ENCODE measurements around the gene POLR2H. TPM values are rescaled to one million over a fixed set of nuclear protein-coding genes. Genes with fewer than 3 reads are reported as not detected.

The POLR2H gene
- total and polyA plus RNA-seq, 2 donors (not counting 1 experiment from before 2014, with no cell fraction given): 60.4 to 106 TPM

DNA sequence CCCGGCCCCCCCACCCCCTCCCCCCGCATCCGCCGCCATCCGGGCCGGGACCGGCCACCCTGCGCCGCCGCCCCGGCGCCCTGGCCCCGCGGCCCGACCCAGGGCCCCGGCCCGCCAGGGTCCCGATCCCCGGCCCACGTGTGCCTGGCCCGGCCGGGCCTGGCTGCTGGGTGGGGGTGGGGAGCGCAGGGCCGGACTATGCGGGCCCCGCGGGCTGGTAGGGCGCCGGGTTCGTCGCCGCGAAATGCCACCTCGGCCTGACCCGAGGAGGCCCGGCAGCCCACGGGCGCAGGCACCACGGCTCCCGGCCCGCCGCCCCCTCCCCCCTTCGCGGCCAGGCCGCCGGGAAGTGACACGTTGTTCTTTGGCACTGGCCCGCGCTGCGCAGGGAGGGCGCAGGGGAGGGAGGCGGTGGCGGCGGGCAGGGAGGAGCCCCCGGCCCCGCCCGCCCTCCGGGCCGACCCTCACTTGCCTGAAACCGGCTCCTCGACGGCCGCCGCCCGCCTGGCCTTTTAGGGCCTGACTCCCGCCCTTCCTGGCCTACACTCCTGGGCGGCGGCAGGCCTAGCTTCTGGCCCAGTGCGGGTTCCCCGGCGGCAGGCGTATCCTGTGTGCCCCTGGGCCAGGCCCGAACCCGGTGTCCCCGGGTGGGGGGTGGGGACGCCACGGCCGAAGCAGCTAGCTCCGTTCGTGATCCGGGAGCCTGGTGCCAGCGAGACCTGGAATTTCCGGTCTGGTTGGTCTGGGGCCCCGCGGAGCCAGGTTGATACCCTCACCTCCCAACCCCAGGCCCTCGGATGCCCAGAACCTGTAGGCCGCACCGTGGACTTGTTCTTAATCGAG, 46.6 kb upstream of the POLR2H start:
- no peak for TF ChIP-seq EZH2 (IDR thresholded peaks at IDR 0.05; ENCODE audit: borderline replicate concordance, insufficient read depth, low read depth, low read length, poor library complexity, severe bottlenecking)
- no peak for TF ChIP-seq CTCF (IDR thresholded peaks at IDR 0.05)
- H3K4me1 Mint-ChIP-seq: peaks cover 31% of the 10 kb centered on the region
- Histone ChIP-seq H2AFZ (ENCODE audit: insufficient read depth, low read depth, low read length, poor library complexity, severe bottlenecking) (peak overlapping the region; percentile 32), H3K4me3 (ENCODE audit: control extremely low read depth in 1 of 5, extremely low read depth in 1 of 5, insufficient read depth in 1 of 5, low read depth in 2 of 5, low read length in 4 of 5) (peak overlapping the region in 4 of 5 experiments; percentile 43 to 66 (median 60)), H4K20me1 (ENCODE audit: control insufficient read depth, insufficient read depth, low read length, poor library complexity, severe bottlenecking) (peaks cover 46% of the 10 kb centered on the region), H3K4me1 (ENCODE audit: control insufficient read depth in 2 of 2, insufficient read depth in 2 of 2, low read length in 2 of 2) (peaks cover 13 to 23% of the 10 kb centered on the region in 2 donors), H3K36me3 (replicated peaks in 1 of 2; ENCODE audit: control extremely low read depth in 1 of 2, control insufficient read depth in 1 of 2, extremely low read depth in 1 of 2, insufficient read depth in 2 of 2, low read length in 1 of 2) (peaks cover 0 to 20% of the 10 kb centered on the region in 2 experiments), H3K9me3 (ENCODE audit: control extremely low read depth in 1 of 3, control insufficient read depth in 2 of 3, insufficient read depth in 1 of 3, low read length in 2 of 3) (no peaks in the 10 kb centered on the region), H3K27me3 (replicated peaks in 1 of 4; ENCODE audit: control extremely low read depth in 1 of 4, control insufficient read depth in 3 of 4, insufficient read depth in 4 of 4, low read length in 3 of 4) (no peaks in the 10 kb centered on the region), H3K79me2 (ENCODE audit: control insufficient read depth, insufficient read depth, low read length) (peaks cover 24% of the 10 kb centered on the region), H3K4me2 (replicated peaks; ENCODE audit: low read depth, low read length, poor library complexity, severe bottlenecking) (peak overlapping the region; percentile 89), H3K9ac (ENCODE audit: low read length) (peak overlapping the region; percentile 71), H3K27ac (ENCODE audit: low read length in 2 of 2) (peak overlapping the region; percentile 73 to 89)
- peak overlapping the region; percentile 88 for H3K27ac Mint-ChIP-seq
- CTCF ChIA-PET: no interaction called here
- intact Hi-C loops (cut with micrococcal nuclease): loop anchor here (1.0 kb wide), 6 partner anchors 16 to 141 kb away; partner anchors contain the start of genes AP2M1, EEF1AKMT4 and PSMD2
- no peaks in the 10 kb centered on the region for H3K9me3 Mint-ChIP-seq (ENCODE audit: insufficient read depth)
- no peaks in the 10 kb centered on the region for H3K27me3 Mint-ChIP-seq
- under 1% methylated on average over 75 of the region's 89 CpGs for WGBS (ENCODE audit: insufficient coverage)
- ATAC-seq (ENCODE audit: low read depth) (peak; percentile 38), DNase-seq (peak; percentile 82)
- POLR2A ChIA-PET: interaction anchor here (0.7 to 1.3 kb wide), 3 partner anchors 48 to 67 kb away, joined by 3 to 9 read pairs (median 3); no protein-coding TSS in a partner anchor
- peak overlapping the region; percentile 90 for H3K4me3 Mint-ChIP-seq

GRCh38 chr3:184315543-184315867, 46.0 kb upstream of the POLR2H start:
- intact Hi-C loops (cut with micrococcal nuclease): no loop called here
- Histone ChIP-seq H3K79me2 (ENCODE audit: control insufficient read depth, insufficient read depth, low read length) (peaks cover 24% of the 10 kb centered on the region), H3K4me3 (ENCODE audit: control extremely low read depth in 1 of 5, extremely low read depth in 1 of 5, insufficient read depth in 1 of 5, low read depth in 2 of 5, low read length in 4 of 5) (peak overlapping the region in 4 of 5 experiments; percentile 43 to 66 (median 60)), H3K9ac (ENCODE audit: low read length) (peak overlapping the region; percentile 71), H2AFZ (ENCODE audit: insufficient read depth, low read depth, low read length, poor library complexity, severe bottlenecking) (peak overlapping the region; percentile 32), H3K4me1 (ENCODE audit: control insufficient read depth in 2 of 2, insufficient read depth in 2 of 2, low read length in 2 of 2) (peaks cover 13 to 23% of the 10 kb centered on the region in 2 donors), H3K36me3 (replicated peaks in 1 of 2; ENCODE audit: control extremely low read depth in 1 of 2, control insufficient read depth in 1 of 2, extremely low read depth in 1 of 2, insufficient read depth in 2 of 2, low read length in 1 of 2) (peaks cover 0 to 23% of the 10 kb centered on the region in 2 experiments), H3K27ac (ENCODE audit: low read length in 2 of 2) (peak overlapping the region; percentile 73 to 89), H3K4me2 (replicated peaks; ENCODE audit: low read depth, low read length, poor library complexity, severe bottlenecking) (peak overlapping the region; percentile 89), H3K27me3 (replicated peaks in 1 of 4; ENCODE audit: control extremely low read depth in 1 of 4, control insufficient read depth in 3 of 4, insufficient read depth in 4 of 4, low read length in 3 of 4) (no peaks in the 10 kb centered on the region), H4K20me1 (ENCODE audit: control insufficient read depth, insufficient read depth, low read length, poor library complexity, severe bottlenecking) (peaks cover 51% of the 10 kb centered on the region), H3K9me3 (ENCODE audit: control extremely low read depth in 1 of 3, control insufficient read depth in 2 of 3, insufficient read depth in 1 of 3, low read length in 2 of 3) (no peaks in the 10 kb centered on the region)
- H3K27ac Mint-ChIP-seq: peak overlapping the region; percentile 88
- ChIA-PET POLR2A (interaction anchor here (1.0 to 1.3 kb wide), 2 partner anchors 47 to 68 kb away, joined by 3 to 9 read pairs; no protein-coding TSS in a partner anchor), CTCF (interaction anchor here (0.9 to 1.4 kb wide), 2 partner anchors 298 to 420 kb away, joined by 3 read pairs; partner anchors contain the start of gene ABCC5)
- TF ChIP-seq CTCF (IDR thresholded peaks at IDR 0.05) (no peak), EZH2 (IDR thresholded peaks at IDR 0.05; ENCODE audit: borderline replicate concordance, insufficient read depth, low read depth, low read length, poor library complexity, severe bottlenecking) (no peak)
- H3K4me3 Mint-ChIP-seq: peak overlapping the region; percentile 90
- peaks cover 31% of the 10 kb centered on the region for H3K4me1 Mint-ChIP-seq
- ATAC-seq (ENCODE audit: low read depth) (no peak), DNase-seq (no peak)
- no CpG with 5 or more reads among the region's 6 CpGs for WGBS (ENCODE audit: insufficient coverage)
- no peaks in the 10 kb centered on the region for H3K27me3 Mint-ChIP-seq
- H3K9me3 Mint-ChIP-seq (ENCODE audit: insufficient read depth): no peaks in the 10 kb centered on the region
